ENCODE measurements around the gene DGKI. TPM values are rescaled to one million over a fixed set of nuclear protein-coding genes. Genes with fewer than 3 reads are reported as not detected.

The DGKI gene
- total and polyA plus RNA-seq, 2 donors (not counting 1 experiment from before 2014, with no cell fraction given), result not detected

- H3K27ac Mint-ChIP-seq, result no peak overlapping the region
- no peak overlapping the region for H3K4me2 ChIP-seq (replicated peaks; ENCODE audit: low read depth, low read length, poor library complexity, severe bottlenecking)
- no peaks in the 10 kb centered on the region for H3K4me1 Mint-ChIP-seq
- peaks cover 5% of the 10 kb centered on the region for H4K20me1 ChIP-seq (ENCODE audit: control insufficient read depth, insufficient read depth, low read length, poor library complexity, severe bottlenecking)
- no peak overlapping the region for H3K4me3 ChIP-seq (ENCODE audit: control extremely low read depth in 1 of 5, extremely low read depth in 1 of 5, insufficient read depth in 1 of 5, low read depth in 2 of 5, low read length in 4 of 5)
- ATAC-seq (ENCODE audit: low read depth) (no peak), DNase-seq (no peak)
- ChIA-PET CTCF (no interaction called here), POLR2A (no interaction called here)
- H3K79me2 ChIP-seq (ENCODE audit: control insufficient read depth, insufficient read depth, low read length), result no peaks in the 10 kb centered on the region
- no CpG with 5 or more reads among the region's 5 CpGs for WGBS (ENCODE audit: insufficient coverage)
- H3K4me1 ChIP-seq (ENCODE audit: control insufficient read depth in 2 of 2, insufficient read depth in 2 of 2, low read length in 2 of 2), result no peaks in the 10 kb centered on the region
- H3K27me3 Mint-ChIP-seq, result no peaks in the 10 kb centered on the region
- no peak overlapping the region for H3K4me3 Mint-ChIP-seq
- intact Hi-C loops (cut with micrococcal nuclease), result no loop called here
- H3K9me3 ChIP-seq (ENCODE audit: control extremely low read depth in 1 of 3, control insufficient read depth in 2 of 3, insufficient read depth in 1 of 3, low read length in 2 of 3), result peaks cover 0 to 7% (median 0%) of the 10 kb centered on the region in 3 donors
- no peak overlapping the region for H3K27ac ChIP-seq (ENCODE audit: low read length in 2 of 2)
- peaks cover 2 to 76% of the 10 kb centered on the region in 2 experiments for H3K36me3 ChIP-seq (replicated peaks in 1 of 2; ENCODE audit: control extremely low read depth in 1 of 2, control insufficient read depth in 1 of 2, extremely low read depth in 1 of 2, insufficient read depth in 2 of 2, low read length in 1 of 2)
- H2AFZ ChIP-seq (ENCODE audit: insufficient read depth, low read depth, low read length, poor library complexity, severe bottlenecking), result no peak overlapping the region
- no peak overlapping the region for H3K9ac ChIP-seq (ENCODE audit: low read length)
- no peaks in the 10 kb centered on the region for H3K27me3 ChIP-seq (replicated peaks in 1 of 4; ENCODE audit: control extremely low read depth in 1 of 4, control insufficient read depth in 3 of 4, insufficient read depth in 4 of 4, low read length in 3 of 4)
- TF ChIP-seq, protein P1, sequence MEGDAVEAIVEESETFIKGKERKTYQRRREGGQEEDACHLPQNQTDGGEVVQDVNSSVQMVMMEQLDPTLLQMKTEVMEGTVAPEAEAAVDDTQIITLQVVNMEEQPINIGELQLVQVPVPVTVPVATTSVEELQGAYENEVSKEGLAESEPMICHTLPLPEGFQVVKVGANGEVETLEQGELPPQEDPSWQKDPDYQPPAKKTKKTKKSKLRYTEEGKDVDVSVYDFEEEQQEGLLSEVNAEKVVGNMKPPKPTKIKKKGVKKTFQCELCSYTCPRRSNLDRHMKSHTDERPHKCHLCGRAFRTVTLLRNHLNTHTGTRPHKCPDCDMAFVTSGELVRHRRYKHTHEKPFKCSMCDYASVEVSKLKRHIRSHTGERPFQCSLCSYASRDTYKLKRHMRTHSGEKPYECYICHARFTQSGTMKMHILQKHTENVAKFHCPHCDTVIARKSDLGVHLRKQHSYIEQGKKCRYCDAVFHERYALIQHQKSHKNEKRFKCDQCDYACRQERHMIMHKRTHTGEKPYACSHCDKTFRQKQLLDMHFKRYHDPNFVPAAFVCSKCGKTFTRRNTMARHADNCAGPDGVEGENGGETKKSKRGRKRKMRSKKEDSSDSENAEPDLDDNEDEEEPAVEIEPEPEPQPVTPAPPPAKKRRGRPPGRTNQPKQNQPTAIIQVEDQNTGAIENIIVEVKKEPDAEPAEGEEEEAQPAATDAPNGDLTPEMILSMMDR (IDR thresholded peaks at IDR 0.05), result no peak
- no peak for TF ChIP-seq EZH2 (IDR thresholded peaks at IDR 0.05; ENCODE audit: borderline replicate concordance, insufficient read depth, low read depth, low read length, poor library complexity, severe bottlenecking)
- H3K9me3 Mint-ChIP-seq (ENCODE audit: insufficient read depth), result no peaks in the 10 kb centered on the region
These were observed 35.5 kb upstream of the DGKI start for GRCh38 chr7:137882261-137882668.

DNA sequence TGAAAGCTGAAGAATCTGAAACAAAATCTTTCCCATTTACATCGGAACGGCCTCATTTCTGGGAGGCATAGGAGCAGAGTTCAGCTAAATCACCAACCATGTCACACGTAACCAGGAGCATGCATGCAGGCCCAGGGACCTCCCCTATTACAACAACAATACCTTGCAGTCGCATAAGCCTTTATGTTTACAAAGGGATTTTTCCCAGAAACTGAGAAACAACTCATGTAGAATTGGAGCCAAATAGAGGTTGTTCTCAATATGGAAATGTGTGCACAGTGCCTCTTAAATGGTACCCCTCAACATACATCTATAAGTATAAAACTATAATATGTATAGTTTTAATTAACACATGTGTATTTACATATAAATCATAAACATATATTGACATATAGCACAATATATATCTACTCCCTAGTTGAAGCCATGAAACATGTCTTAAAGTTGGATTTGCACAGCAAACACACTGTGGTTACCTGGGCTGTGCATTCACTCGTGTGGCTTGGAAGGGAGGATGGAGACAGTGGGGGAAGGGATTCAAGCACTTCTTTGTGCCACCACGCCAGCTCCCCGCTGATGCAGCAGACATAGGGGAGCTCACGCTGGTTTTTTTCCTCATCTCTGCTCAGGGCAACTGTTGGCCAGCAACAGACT lies 35.0 kb upstream of the DGKI start:
- Histone ChIP-seq H4K20me1 (ENCODE audit: control insufficient read depth, insufficient read depth, low read length, poor library complexity, severe bottlenecking) (peaks cover 2% of the 10 kb centered on the region), H3K27me3 (replicated peaks in 1 of 4; ENCODE audit: control extremely low read depth in 1 of 4, control insufficient read depth in 3 of 4, insufficient read depth in 4 of 4, low read length in 3 of 4) (no peaks in the 10 kb centered on the region), H3K4me2 (replicated peaks; ENCODE audit: low read depth, low read length, poor library complexity, severe bottlenecking) (no peak overlapping the region), H3K27ac (ENCODE audit: low read length in 2 of 2) (no peak overlapping the region), H3K4me1 (ENCODE audit: control insufficient read depth in 2 of 2, insufficient read depth in 2 of 2, low read length in 2 of 2) (no peaks in the 10 kb centered on the region), H3K36me3 (replicated peaks in 1 of 2; ENCODE audit: control extremely low read depth in 1 of 2, control insufficient read depth in 1 of 2, extremely low read depth in 1 of 2, insufficient read depth in 2 of 2, low read length in 1 of 2) (peaks cover 2 to 77% of the 10 kb centered on the region in 2 experiments), H2AFZ (ENCODE audit: insufficient read depth, low read depth, low read length, poor library complexity, severe bottlenecking) (no peak overlapping the region), H3K9me3 (ENCODE audit: control extremely low read depth in 1 of 3, control insufficient read depth in 2 of 3, insufficient read depth in 1 of 3, low read length in 2 of 3) (peaks cover 0 to 7% (median 0%) of the 10 kb centered on the region in 3 donors), H3K9ac (ENCODE audit: low read length) (no peak overlapping the region), H3K79me2 (ENCODE audit: control insufficient read depth, insufficient read depth, low read length) (no peaks in the 10 kb centered on the region), H3K4me3 (ENCODE audit: control extremely low read depth in 1 of 5, extremely low read depth in 1 of 5, insufficient read depth in 1 of 5, low read depth in 2 of 5, low read length in 4 of 5) (no peak overlapping the region)
- DNase-seq (no peak), ATAC-seq (ENCODE audit: low read depth) (no peak)
- TF ChIP-seq, protein P1 (IDR thresholded peaks at IDR 0.05), result no peak
- TF ChIP-seq EZH2 (IDR thresholded peaks at IDR 0.05; ENCODE audit: borderline replicate concordance, insufficient read depth, low read depth, low read length, poor library complexity, severe bottlenecking), result no peak
- Mint-ChIP-seq H3K4me1 (no peaks in the 10 kb centered on the region), H3K9me3 (ENCODE audit: insufficient read depth) (no peaks in the 10 kb centered on the region), H3K27ac (no peak overlapping the region), H3K27me3 (no peaks in the 10 kb centered on the region), H3K4me3 (no peak overlapping the region)
- intact Hi-C loops (cut with micrococcal nuclease), result no loop called here
- 95% methylated on average over 7 of the region's 8 CpGs for WGBS (ENCODE audit: insufficient coverage)
- ChIA-PET POLR2A (no interaction called here), CTCF (no interaction called here)

Data from B cell (primary cell).